ENCODE results near the gene MIF. TPM values are rescaled to one million over a fixed set of nuclear protein-coding genes. Genes with fewer than 3 reads are reported as not detected.
"Not testable (repeated sequence)": the region's sequence is repeated elsewhere in the genome, so short reads cannot be mapped to it uniquely, and the experiment has no call there.

The MIF gene
- total RNA-seq, 2 donors from 2014 or later = 176 to 273 TPM

GRCh38 chr22:23926561-23926960 is 32.4 kb downstream of the MIF start:
- H3K27ac ChIP-seq = no peak overlapping the region
- H3K27me3 ChIP-seq = no peaks in the 10 kb centered on the region
- H3K4me3 ChIP-seq = no peak overlapping the region
- H3K36me3 ChIP-seq = peaks cover 50% of the 10 kb centered on the region
- DNase-seq (ENCODE audit: low spot score) = no peak
- no peaks in the 10 kb centered on the region for H3K4me1 ChIP-seq
- TF ChIP-seq CTCF (IDR thresholded peaks at IDR 0.05) = no peak
- no peaks in the 10 kb centered on the region for H3K9me3 ChIP-seq

DNA sequence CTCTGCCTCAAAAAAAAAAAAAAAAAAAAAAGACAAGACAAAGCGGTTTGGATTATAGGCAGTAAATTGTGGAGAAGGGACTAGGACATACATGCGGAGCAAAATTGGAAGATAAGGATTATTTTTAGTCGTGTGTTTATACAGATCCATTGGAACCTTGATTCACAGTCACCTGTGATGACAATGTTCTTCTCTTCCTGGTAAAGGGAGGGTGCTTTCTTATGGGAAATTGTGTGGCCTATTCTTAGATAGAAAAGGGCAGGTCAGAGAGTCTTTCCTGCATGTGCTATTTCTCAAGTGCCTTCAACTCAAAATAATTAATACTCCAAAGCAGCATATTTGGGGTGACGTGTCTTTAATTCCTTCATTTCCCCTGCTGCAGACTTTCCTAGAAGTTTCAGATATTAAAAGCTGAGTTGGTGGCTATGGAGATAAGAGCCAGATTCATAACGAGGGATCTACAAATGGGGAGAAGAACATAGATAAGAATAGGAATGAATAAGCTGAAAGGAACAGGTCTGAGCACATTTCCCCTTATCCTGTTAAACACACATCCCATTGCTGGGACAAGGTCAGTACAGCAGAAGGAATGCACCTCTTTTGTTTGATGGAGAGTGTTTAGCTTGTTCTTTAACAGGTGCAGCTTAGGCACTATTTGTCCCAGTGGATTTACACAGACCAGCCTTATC is 44.3 kb downstream of the MIF start:
- H3K27me3 ChIP-seq = no peaks in the 10 kb centered on the region
- TF ChIP-seq CTCF (IDR thresholded peaks at IDR 0.05) = no peak
- no peaks in the 10 kb centered on the region for H3K9me3 ChIP-seq
- no peak overlapping the region for H3K4me3 ChIP-seq
- H3K27ac ChIP-seq = peak overlapping the region in 1 of 2 donors; percentile 16
- peaks cover 0 to 7% of the 10 kb centered on the region in 2 donors for H3K4me1 ChIP-seq
- H3K36me3 ChIP-seq = no peaks in the 10 kb centered on the region
- no peak for DNase-seq (ENCODE audit: low spot score)

GRCh38 chr22:23939017-23939357 is 44.8 kb downstream of the MIF start:
- H3K4me1 ChIP-seq = peaks cover 0 to 7% of the 10 kb centered on the region in 2 donors
- H3K27me3 ChIP-seq = no peaks in the 10 kb centered on the region
- TF ChIP-seq CTCF (IDR thresholded peaks at IDR 0.05) = no peak
- H3K36me3 ChIP-seq = no peaks in the 10 kb centered on the region
- H3K27ac ChIP-seq = peak overlapping the region in 1 of 2 donors; percentile 16
- no peak overlapping the region for H3K4me3 ChIP-seq
- DNase-seq (ENCODE audit: low spot score) = no peak
- H3K9me3 ChIP-seq = no peaks in the 10 kb centered on the region

DNA sequence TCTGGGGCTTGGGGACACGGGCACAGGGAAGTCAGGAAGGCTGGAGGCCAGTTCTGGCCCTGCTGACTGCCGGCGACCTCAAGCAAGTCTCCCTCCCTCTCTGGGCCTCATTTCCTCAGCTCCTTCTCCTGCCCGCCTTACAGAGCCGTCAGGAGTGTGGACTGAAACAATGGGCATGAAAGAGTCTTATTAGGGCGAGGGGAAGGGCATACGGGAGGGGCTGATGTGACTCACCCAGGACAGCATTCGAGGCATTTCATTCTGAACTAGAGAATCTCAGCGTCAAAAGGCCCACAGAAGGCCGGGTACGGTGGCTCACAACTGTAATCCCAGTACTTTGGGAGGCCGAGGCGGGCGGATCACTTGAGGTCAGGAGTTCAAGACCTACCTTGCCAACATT is 46.0 kb downstream of the MIF start:
- H3K27ac ChIP-seq; H3K36me3 ChIP-seq; H3K4me1 ChIP-seq; H3K4me3 ChIP-seq; DNase-seq (ENCODE audit: low spot score); H3K27me3 ChIP-seq; H3K9me3 ChIP-seq: not testable (repeated sequence)

Other genes starting within 250 kb of the MIF start
- not detected for gene RGL4, start 203.4 kb upstream of the MIF start, total RNA-seq
- gene ZNF70, start 143.3 kb upstream of the MIF start, total RNA-seq = 1 to 10 TPM; 3.2 to 5.0 TPM
- not detected for gene VPREB3, start 140.0 kb upstream of the MIF start, total RNA-seq
- gene C22orf15, start 131.4 kb upstream of the MIF start, total RNA-seq = not detected
- gene CHCHD10, start 126.4 kb upstream of the MIF start, total RNA-seq = 100 to 1,000 TPM; 213 to 319 TPM
- 10 to 100 TPM in 1 of 2 donors, 1 to 10 TPM in 1; 2.2 to 12.3 TPM for gene MMP11, start 121.5 kb upstream of the MIF start, total RNA-seq
- gene SMARCB1, start 107.4 kb upstream of the MIF start, total RNA-seq = 10 to 100 TPM; 41.4 to 45.9 TPM
- 10 to 100 TPM in 1 of 2 donors, 1 to 10 TPM in 1; 4.0 to 10.6 TPM for gene DERL3, start 55.4 kb upstream of the MIF start, total RNA-seq
- 10 to 100 TPM; 10.6 to 15.5 TPM for gene SLC2A11, start 36.5 kb upstream of the MIF start, total RNA-seq
- gene GSTT2B, start 66.8 kb downstream of the MIF start, total RNA-seq = 1 to 10 TPM; 3.7 to 9.1 TPM
- gene DDTL, start 72.5 kb downstream of the MIF start, total RNA-seq = 1 to 10 TPM in 1 of 2 donors, not detected in 1; 1.0 TPM
- gene DDT, start 80.1 kb downstream of the MIF start, total RNA-seq = 100 to 1,000 TPM; 147 to 153 TPM
- gene GSTT2, start 85.8 kb downstream of the MIF start, total RNA-seq = under 1 TPM in 1 of 2 donors, not detected in 1; 0.48 TPM
- not detected for gene GSTT4, start 111.1 kb downstream of the MIF start, total RNA-seq
- 10 to 100 TPM; 27.6 to 27.9 TPM for gene CABIN1, start 116.9 kb downstream of the MIF start, total RNA-seq

All from right atrium auricular region (tissue), 2 donors.